Brain microvascular endothelial cell (primary cell): ENCODE data around the gene FXYD3.

ENCODE experiments used
- DNase-seq: peaks from one replicate; pipeline ENCODE4 v3.0.0-alpha.2; 2020
- H3K27ac ChIP-seq: fragments of 250-450 bp; sonication (Bioruptor Pico); 2 replicates; pipeline ENCODE4 v1.5.1; 2020; ENCODE audit warnings: mild to moderate bottlenecking, moderate library complexity
- H3K27me3 ChIP-seq: fragments of 250-450 bp; sonication (Bioruptor Pico); replicated peaks from 2 replicates; pipeline ENCODE4 v1.5.1; 2020; ENCODE audit warnings: mild to moderate bottlenecking
- H3K36me3 ChIP-seq: fragments of 250-450 bp; sonication (Bioruptor Pico); replicated peaks from 2 replicates; pipeline ENCODE4 v1.5.1; 2020; ENCODE audit warnings: mild to moderate bottlenecking
- H3K4me3 ChIP-seq: 2 replicates; pipeline ENCODE4 v1.5.1; 2011; ENCODE audit warnings: low read depth, mild to moderate bottlenecking, control low read depth, low read length, moderate library complexity
- CTCF ChIP-seq: IDR thresholded peaks from 2 replicates; pipeline ENCODE4 v1.5.1; 2011; ENCODE audit warnings: low read depth, mild to moderate bottlenecking, moderate library complexity, low read length, control low read depth, inconsistent platforms; ENCODE audit errors: missing control alignments
- in situ Hi-C: cut with HindIII; loops from 2 replicates; pipeline ENCODE4 v1.10.0; 2017; ENCODE audit warnings: low sequenced_read_pairs, low pct_ligation_motif_present

The FXYD3 gene

GRCh38 chr19:35117116-35117515, 1.5 kb downstream of the FXYD3 start:
- DNase-seq = no peak
- Histone ChIP-seq H3K36me3 (no peaks in the 10 kb centered on the region), H3K27ac (no peak overlapping the region), H3K27me3 (no peaks in the 10 kb centered on the region), H3K4me3 (no peak overlapping the region)
- no peak for TF ChIP-seq CTCF
- in situ Hi-C loops = no loop called here

- Histone ChIP-seq H3K27me3 (no peaks in the 10 kb centered on the region), H3K36me3 (no peaks in the 10 kb centered on the region), H3K27ac (no peak overlapping the region), H3K4me3 (no peak overlapping the region)
- in situ Hi-C loops = no loop called here
- TF ChIP-seq CTCF = no peak
- no peak for DNase-seq
Measured at GRCh38 chr19:35117799-35118198, 2.2 kb downstream of the FXYD3 start.

GRCh38 chr19:35118268-35119020, 2.8 kb downstream of the FXYD3 start:
- DNase-seq = no peak
- H3K36me3 ChIP-seq = no peaks in the 10 kb centered on the region
- TF ChIP-seq CTCF = no peak
- H3K4me3 ChIP-seq = no peak overlapping the region
- H3K27ac ChIP-seq = no peak overlapping the region
- in situ Hi-C loops = no loop called here
- no peaks in the 10 kb centered on the region for H3K27me3 ChIP-seq

- Histone ChIP-seq H3K27ac (no peak overlapping the region), H3K36me3 (no peaks in the 10 kb centered on the region), H3K4me3 (no peak overlapping the region), H3K27me3 (no peaks in the 10 kb centered on the region)
- TF ChIP-seq CTCF = no peak
- in situ Hi-C loops = no loop called here
- DNase-seq = no peak
Measured at GRCh38 chr19:35119091-35119490, 3.5 kb downstream of the FXYD3 start.

GRCh38 chr19:35119578-35120155, 4.0 kb downstream of the FXYD3 start:
- Histone ChIP-seq H3K36me3 (no peaks in the 10 kb centered on the region), H3K27ac (no peak overlapping the region), H3K27me3 (no peaks in the 10 kb centered on the region), H3K4me3 (no peak overlapping the region)
- in situ Hi-C loops = no loop called here
- no peak for TF ChIP-seq CTCF
- DNase-seq = no peak
